HepG2 (cell line): Measurements from ENCODE around the gene RPL37. TPM values are rescaled to one million over a fixed set of nuclear protein-coding genes. Genes with fewer than 3 reads are reported as not detected.

Experiments used
- ARNT2 ChIP-seq: sonication (generic); formaldehyde crosslinking; IDR thresholded peaks from 2 replicates; pipeline ENCODE4 v1.8.0; 2022; ENCODE audit warnings: mild to moderate bottlenecking, low read depth, missing genetic modification reagents, moderate library complexity
- FIP1L1 ChIP-seq: fragments of 200-400 bp; formaldehyde crosslinking; IDR thresholded peaks from 2 replicates; pipeline ENCODE4 v1.6.1; 2018; ENCODE audit warnings: low read depth, mild to moderate bottlenecking, low read length, moderate library complexity, borderline replicate concordance; ENCODE audit not compliant: insufficient read depth
- HDAC2 ChIP-seq: sonication (generic); formaldehyde crosslinking; IDR thresholded peaks from 2 replicates; pipeline ENCODE4 v1.4.0; 2020; ENCODE audit warnings: missing genetic modification reagents
- MAFK ChIP-seq, 2 experiments: IDR thresholded peaks in 1 of 2; conservative IDR thresholded peaks in 1 of 2; 2 replicates each; pipeline ENCODE4 v1.6.1; 2011; ENCODE audit warnings: improper control_type of control experiment in 2 of 2, low read length in 2 of 2
- NKX3-1 ChIP-seq: sonication (generic); formaldehyde crosslinking; IDR thresholded peaks from 2 replicates; pipeline ENCODE4 v1.5.0; 2020; ENCODE audit warnings: missing genetic modification reagents
- SAP130 ChIP-seq: IDR thresholded peaks from 2 replicates; pipeline ENCODE4 v1.6.1; 2016; ENCODE audit warnings: low read depth
- SETDB1 ChIP-seq: sonication (generic); formaldehyde crosslinking; IDR thresholded peaks from 2 replicates; pipeline ENCODE4 v1.5.1; 2020; ENCODE audit warnings: missing genetic modification reagents, mild to moderate bottlenecking, borderline replicate concordance
- TRIM22 ChIP-seq: fragments of 450-650 bp; IDR thresholded peaks from 2 replicates; pipeline ENCODE4 v1.6.1; 2017
- ZNF235 ChIP-seq: sonication (generic); formaldehyde crosslinking; IDR thresholded peaks from 2 replicates; pipeline ENCODE4 v1.8.1; 2023; ENCODE audit warnings: mild to moderate bottlenecking, missing genetic modification reagents, borderline replicate concordance
- ZNF296 ChIP-seq: sonication (generic); formaldehyde crosslinking; conservative IDR thresholded peaks from 2 replicates; pipeline ENCODE4 v1.5.0; 2020; ENCODE audit warnings: mild to moderate bottlenecking, missing genetic modification reagents
- ZNF674 ChIP-seq: sonication (generic); formaldehyde crosslinking; IDR thresholded peaks from 2 replicates; pipeline ENCODE4 v1.5.0; 2020; ENCODE audit warnings: low read depth, mild to moderate bottlenecking, missing genetic modification reagents
- ZNF790 ChIP-seq: sonication (generic); formaldehyde crosslinking; IDR thresholded peaks from 2 replicates; pipeline ENCODE4 v1.8.0; 2022; ENCODE audit warnings: missing genetic modification reagents, mild to moderate bottlenecking, borderline replicate concordance
- ZNF839 ChIP-seq: sonication (generic); formaldehyde crosslinking; IDR thresholded peaks from 2 replicates; pipeline ENCODE4 v1.4.0; 2020; ENCODE audit warnings: missing genetic modification reagents, mild to moderate bottlenecking, borderline replicate concordance
- ZNF850 ChIP-seq: sonication (generic); formaldehyde crosslinking; conservative IDR thresholded peaks from 2 replicates; pipeline ENCODE4 v1.9.0; 2021; ENCODE audit warnings: mild to moderate bottlenecking, missing genetic modification reagents
- polyA plus RNA-seq, 8 experiments: library from polyadenylated mRNA; depleted of rRNA in 3 of 8; stranded (reverse) in 7 of 8; unstranded in 1 of 8; fragments of >200 nt; fragmentation: Illumina TruSeq in 4 of 8; extraction: Trizol in 4 of 8; gene quantifications; 2 replicates each; pipeline versions ENCODE4 v1.2.1 to v1.2.3, GENCODE V29; 2011 to 2016; ENCODE audit warnings: low read depth in 4 of 8, missing spikeins in 1 of 8, mixed read lengths in 1 of 8; ENCODE audit not compliant: insufficient read depth in 1 of 8
- total RNA-seq, 5 experiments: library from RNA; depleted of rRNA; stranded (reverse); fragments of >200 nt; fragmentation: Illumina TruSeq; extraction: Trizol; gene quantifications; 2 replicates each; pipeline ENCODE4 v1.2.3, GENCODE V29; 2016; ENCODE audit warnings: low read depth in 1 of 5
- TF ChIP-seq, protein P1 (sequence below): sonication (generic); formaldehyde crosslinking; IDR thresholded peaks from 2 replicates; pipeline ENCODE4 v1.4.0; 2020; ENCODE audit warnings: missing genetic modification reagents, borderline replicate concordance
- TF ChIP-seq, protein P2 (sequence below): sonication (generic); formaldehyde crosslinking; IDR thresholded peaks from 2 replicates; pipeline ENCODE4 v1.5.1; 2020; ENCODE audit warnings: missing genetic modification reagents, mild to moderate bottlenecking, borderline replicate concordance
- TF ChIP-seq, protein P3 (sequence below): sonication (generic); formaldehyde crosslinking; IDR thresholded peaks from 2 replicates; pipeline ENCODE4 v1.5.1; 2020; ENCODE audit warnings: missing genetic modification reagents, mild to moderate bottlenecking, borderline replicate concordance
- TF ChIP-seq, protein P4 (sequence below): sonication (generic); formaldehyde crosslinking; IDR thresholded peaks from 2 replicates; pipeline ENCODE4 v1.9.0; 2021; ENCODE audit warnings: missing genetic modification reagents, borderline replicate concordance

The RPL37 gene
- total and polyA plus RNA-seq, 2 of the 13 experiments (the other 11 are each of a cell fraction or from before 2014, with no cell fraction given), result 1,981 to 3,367 TPM

GRCh38 chr5:40791715-40792139, 43.3 kb downstream of the RPL37 start (continued):
- TF ChIP-seq, protein P1, sequence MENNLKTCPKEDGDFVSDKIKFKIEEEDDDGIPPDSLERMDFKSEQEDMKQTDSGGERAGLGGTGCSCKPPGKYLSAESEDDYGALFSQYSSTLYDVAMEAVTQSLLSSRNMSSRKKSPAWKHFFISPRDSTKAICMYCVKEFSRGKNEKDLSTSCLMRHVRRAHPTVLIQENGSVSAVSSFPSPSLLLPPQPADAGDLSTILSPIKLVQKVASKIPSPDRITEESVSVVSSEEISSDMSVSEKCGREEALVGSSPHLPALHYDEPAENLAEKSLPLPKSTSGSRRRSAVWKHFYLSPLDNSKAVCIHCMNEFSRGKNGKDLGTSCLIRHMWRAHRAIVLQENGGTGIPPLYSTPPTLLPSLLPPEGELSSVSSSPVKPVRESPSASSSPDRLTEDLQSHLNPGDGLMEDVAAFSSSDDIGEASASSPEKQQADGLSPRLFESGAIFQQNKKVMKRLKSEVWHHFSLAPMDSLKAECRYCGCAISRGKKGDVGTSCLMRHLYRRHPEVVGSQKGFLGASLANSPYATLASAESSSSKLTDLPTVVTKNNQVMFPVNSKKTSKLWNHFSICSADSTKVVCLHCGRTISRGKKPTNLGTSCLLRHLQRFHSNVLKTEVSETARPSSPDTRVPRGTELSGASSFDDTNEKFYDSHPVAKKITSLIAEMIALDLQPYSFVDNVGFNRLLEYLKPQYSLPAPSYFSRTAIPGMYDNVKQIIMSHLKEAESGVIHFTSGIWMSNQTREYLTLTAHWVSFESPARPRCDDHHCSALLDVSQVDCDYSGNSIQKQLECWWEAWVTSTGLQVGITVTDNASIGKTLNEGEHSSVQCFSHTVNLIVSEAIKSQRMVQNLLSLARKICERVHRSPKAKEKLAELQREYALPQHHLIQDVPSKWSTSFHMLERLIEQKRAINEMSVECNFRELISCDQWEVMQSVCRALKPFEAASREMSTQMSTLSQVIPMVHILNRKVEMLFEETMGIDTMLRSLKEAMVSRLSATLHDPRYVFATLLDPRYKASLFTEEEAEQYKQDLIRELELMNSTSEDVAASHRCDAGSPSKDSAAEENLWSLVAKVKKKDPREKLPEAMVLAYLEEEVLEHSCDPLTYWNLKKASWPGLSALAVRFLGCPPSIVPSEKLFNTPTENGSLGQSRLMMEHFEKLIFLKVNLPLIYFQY (CRISPR knock-in tag), result no peak
- TF ChIP-seq SETDB1 (CRISPR knock-in tag) (no peak), ZNF850 (no peak), ARNT2 (CRISPR knock-in tag) (no peak), SAP130 (CRISPR knock-in tag) (no peak; the same call in 1 of the 2 replicates), HDAC2 (CRISPR knock-in tag) (no peak), ZNF790 (CRISPR knock-in tag) (no peak), MAFK (conservative IDR thresholded peaks at IDR 0.05 in 1 of 2, IDR thresholded peaks at IDR 0.05 in 1 of 2; ENCODE audit: low read length in 2 of 2) (no peak), ZNF235 (CRISPR knock-in tag) (no peak), FIP1L1 (no peak), TRIM22 (no peak), NKX3-1 (CRISPR knock-in tag) (no peak), ZNF296 (no peak), ZNF674 (CRISPR knock-in tag) (no peak), ZNF839 (CRISPR knock-in tag) (no peak)
- TF ChIP-seq, protein P2, sequence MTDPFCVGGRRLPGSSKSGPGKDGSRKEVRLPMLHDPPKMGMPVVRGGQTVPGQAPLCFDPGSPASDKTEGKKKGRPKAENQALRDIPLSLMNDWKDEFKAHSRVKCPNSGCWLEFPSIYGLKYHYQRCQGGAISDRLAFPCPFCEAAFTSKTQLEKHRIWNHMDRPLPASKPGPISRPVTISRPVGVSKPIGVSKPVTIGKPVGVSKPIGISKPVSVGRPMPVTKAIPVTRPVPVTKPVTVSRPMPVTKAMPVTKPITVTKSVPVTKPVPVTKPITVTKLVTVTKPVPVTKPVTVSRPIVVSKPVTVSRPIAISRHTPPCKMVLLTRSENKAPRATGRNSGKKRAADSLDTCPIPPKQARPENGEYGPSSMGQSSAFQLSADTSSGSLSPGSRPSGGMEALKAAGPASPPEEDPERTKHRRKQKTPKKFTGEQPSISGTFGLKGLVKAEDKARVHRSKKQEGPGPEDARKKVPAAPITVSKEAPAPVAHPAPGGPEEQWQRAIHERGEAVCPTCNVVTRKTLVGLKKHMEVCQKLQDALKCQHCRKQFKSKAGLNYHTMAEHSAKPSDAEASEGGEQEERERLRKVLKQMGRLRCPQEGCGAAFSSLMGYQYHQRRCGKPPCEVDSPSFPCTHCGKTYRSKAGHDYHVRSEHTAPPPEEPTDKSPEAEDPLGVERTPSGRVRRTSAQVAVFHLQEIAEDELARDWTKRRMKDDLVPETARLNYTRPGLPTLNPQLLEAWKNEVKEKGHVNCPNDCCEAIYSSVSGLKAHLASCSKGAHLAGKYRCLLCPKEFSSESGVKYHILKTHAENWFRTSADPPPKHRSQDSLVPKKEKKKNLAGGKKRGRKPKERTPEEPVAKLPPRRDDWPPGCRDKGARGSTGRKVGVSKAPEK, result no peak
- TF ChIP-seq, protein P3, sequence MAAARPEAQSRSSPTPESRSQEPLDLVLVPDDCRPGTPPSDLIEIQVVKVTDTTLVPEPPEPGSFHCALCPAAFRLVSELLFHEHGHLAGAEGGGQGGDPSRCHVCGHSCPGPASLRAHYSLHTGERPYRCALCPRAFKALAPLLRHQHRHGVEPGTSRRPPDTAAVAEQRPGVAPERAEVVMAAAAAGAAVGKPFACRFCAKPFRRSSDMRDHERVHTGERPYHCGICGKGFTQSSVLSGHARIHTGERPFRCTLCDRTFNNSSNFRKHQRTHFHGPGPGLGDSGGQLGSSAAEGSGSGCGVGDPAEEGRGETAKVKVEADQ (CRISPR knock-in tag), result no peak
- TF ChIP-seq, protein P4, sequence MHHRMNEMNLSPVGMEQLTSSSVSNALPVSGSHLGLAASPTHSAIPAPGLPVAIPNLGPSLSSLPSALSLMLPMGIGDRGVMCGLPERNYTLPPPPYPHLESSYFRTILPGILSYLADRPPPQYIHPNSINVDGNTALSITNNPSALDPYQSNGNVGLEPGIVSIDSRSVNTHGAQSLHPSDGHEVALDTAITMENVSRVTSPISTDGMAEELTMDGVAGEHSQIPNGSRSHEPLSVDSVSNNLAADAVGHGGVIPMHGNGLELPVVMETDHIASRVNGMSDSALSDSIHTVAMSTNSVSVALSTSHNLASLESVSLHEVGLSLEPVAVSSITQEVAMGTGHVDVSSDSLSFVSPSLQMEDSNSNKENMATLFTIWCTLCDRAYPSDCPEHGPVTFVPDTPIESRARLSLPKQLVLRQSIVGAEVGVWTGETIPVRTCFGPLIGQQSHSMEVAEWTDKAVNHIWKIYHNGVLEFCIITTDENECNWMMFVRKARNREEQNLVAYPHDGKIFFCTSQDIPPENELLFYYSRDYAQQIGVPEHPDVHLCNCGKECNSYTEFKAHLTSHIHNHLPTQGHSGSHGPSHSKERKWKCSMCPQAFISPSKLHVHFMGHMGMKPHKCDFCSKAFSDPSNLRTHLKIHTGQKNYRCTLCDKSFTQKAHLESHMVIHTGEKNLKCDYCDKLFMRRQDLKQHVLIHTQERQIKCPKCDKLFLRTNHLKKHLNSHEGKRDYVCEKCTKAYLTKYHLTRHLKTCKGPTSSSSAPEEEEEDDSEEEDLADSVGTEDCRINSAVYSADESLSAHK (CRISPR knock-in tag), result no peak
